A673 (cell line): ENCODE measurements around the gene YDJC.

Experiments
- EZH2 ChIP-seq: fragments of 200-600 bp; sonication (generic); IDR thresholded peaks from 2 replicates; pipeline ENCODE4 v1.6.1; 2017; ENCODE audit warnings: borderline replicate concordance, low read depth, mild to moderate bottlenecking, mixed read lengths, antibody characterized with exemption, low read length; ENCODE audit not compliant: poor library complexity, severe bottlenecking
- TF ChIP-seq, protein P1 (sequence below): fragments of 300-800, 200-600 bp; sonication (generic); conservative IDR thresholded peaks from 2 replicates; pipeline ENCODE4 v1.5.1; 2017; ENCODE audit warnings: low read depth, mild to moderate bottlenecking, antibody characterized with exemption, low read length, moderate library complexity, mixed read lengths

DNA sequence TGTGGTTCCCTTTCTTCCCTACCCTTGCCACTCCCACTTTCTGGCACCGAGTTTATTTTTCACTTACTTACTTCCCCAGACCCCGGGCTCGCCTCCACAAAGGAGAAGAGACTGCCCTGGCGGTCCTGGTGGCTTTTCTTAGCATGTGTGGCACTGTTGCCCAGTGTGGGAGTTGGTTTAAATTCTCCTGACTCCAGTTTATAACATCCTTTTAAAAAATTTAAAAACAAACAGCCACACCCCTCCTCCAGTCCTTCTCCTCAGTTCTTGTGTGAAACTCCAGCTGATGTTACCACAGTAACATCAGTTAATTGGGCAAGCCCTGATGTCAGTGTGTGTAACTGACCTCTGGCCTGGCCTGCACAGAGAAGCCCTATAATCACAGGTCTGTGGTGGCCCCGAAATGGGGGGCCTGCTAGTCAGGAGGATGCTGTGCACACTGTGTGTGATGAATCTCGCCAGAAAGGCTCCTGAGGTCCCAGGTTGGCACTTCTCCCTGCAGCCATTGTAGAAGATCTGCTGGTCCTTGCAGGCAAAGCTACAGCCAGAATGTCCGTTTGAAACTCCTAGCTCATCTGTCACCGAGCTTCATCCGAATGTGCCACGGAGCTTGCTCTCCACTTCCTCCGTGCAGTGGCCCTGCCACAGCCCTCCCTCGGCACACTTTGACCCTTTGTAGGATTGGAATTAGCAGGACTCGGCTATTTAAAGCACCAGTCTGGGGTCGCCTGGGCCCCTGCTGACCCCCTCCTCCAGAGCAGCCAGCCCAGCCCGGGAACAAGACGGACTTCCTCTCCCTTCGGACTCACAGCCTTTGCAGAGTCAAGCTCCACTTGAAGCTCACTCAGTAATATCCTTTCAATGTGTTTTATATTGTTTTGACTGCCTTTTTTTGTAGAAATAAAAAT is 7.6 kb downstream of the YDJC start:
- TF ChIP-seq, protein P1, sequence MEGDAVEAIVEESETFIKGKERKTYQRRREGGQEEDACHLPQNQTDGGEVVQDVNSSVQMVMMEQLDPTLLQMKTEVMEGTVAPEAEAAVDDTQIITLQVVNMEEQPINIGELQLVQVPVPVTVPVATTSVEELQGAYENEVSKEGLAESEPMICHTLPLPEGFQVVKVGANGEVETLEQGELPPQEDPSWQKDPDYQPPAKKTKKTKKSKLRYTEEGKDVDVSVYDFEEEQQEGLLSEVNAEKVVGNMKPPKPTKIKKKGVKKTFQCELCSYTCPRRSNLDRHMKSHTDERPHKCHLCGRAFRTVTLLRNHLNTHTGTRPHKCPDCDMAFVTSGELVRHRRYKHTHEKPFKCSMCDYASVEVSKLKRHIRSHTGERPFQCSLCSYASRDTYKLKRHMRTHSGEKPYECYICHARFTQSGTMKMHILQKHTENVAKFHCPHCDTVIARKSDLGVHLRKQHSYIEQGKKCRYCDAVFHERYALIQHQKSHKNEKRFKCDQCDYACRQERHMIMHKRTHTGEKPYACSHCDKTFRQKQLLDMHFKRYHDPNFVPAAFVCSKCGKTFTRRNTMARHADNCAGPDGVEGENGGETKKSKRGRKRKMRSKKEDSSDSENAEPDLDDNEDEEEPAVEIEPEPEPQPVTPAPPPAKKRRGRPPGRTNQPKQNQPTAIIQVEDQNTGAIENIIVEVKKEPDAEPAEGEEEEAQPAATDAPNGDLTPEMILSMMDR, result no peak
- no peak for TF ChIP-seq EZH2
